ENCODE data around the gene ZNF205. TPM values are rescaled to one million over a fixed set of nuclear protein-coding genes. Genes with fewer than 3 reads are reported as not detected.

The ZNF205 gene
- total and polyA plus RNA-seq, 10 of the 15 experiments (the other 5 are each of a cell fraction or from before 2014, with no cell fraction given) = 0.26 to 1.5 (median 0.78) TPM; not detected in 2

GRCh38 chr16:3115561-3115960 is 3.2 kb downstream of the ZNF205 start (continued):
- TF ChIP-seq NBN (IDR thresholded peaks at IDR 0.05) = no peak

DNA sequence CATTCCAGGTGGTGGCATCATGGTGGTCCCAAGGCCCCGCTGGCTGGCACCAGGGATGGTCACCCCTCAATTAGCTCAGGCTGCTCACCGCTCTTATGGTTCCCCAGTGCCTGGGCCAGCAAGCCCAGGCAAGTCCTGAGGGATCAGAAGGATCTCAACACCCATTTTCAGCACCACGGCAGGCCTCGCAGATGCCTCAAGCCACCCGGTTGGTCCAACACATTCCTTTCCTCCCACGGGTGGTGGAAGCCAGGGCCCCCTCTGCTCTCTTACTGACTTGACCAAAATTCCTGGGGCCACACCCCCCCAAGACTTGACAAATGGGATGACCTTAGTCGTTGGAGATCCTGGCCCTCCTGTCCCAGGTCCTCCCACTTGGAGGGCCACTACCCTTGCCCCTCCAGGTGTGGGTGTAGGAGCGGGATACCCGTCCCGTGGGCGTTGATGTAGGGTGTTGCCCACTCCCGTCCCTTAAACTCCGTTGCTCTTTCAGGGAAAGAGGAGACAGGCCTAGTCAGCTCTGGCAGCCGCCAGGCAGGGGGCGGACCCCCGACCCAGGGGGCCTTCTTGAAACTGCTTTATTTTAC is 5.9 kb downstream of the ZNF205 start:
- no peak overlapping the region for H3K4me3 ChIP-seq
- intact Hi-C loops (cut with micrococcal nuclease; ENCODE audit: unreplicated experiment) (no loop called here), in situ Hi-C loops (cut with MboI) (no loop called here)
- BruUV-seq (replicated peaks) = no TSS peak
- 44% methylated on average over 16 of the region's 16 CpGs for WGBS (ENCODE audit: insufficient coverage, insufficient replicate concordance, low lambda C conversion rate, missing lambda C conversion rate)
- H3K27me3 ChIP-seq (replicated peaks in 1 of 2; ENCODE audit: control insufficient read depth in 2 of 2, insufficient read depth in 2 of 2, low read length in 1 of 2) = no peaks in the 10 kb centered on the region
- ChIA-PET RAD21 (ENCODE audit: unreplicated experiment) (no interaction called here), CTCF (interaction anchor here (1.6 to 5.6 kb wide), 2 partner anchors 10 to 18 kb away, joined by 5 to 41 read pairs; no protein-coding TSS in a partner anchor), SMC1A (ENCODE audit: uncharacterized antibody, unreplicated experiment) (interaction anchor here (1.6 kb wide), 1 partner anchor 12 kb away, joined by 8 read pairs; no protein-coding TSS in a partner anchor), POLR2A (interaction anchor here (0.6 to 1.9 kb wide), 3 partner anchors 10 to 1179 kb away, joined by 3 to 13 read pairs (median 3); no protein-coding TSS in a partner anchor)
- H3K4me2 ChIP-seq (ENCODE audit: control insufficient read depth, insufficient read depth) = no peak overlapping the region
- no peaks in the 10 kb centered on the region for H3K9me3 ChIP-seq (replicated peaks; ENCODE audit: control insufficient read depth, insufficient read depth, low read length)
- no peaks in the 10 kb centered on the region for H3K79me2 ChIP-seq (ENCODE audit: control insufficient read depth, insufficient read depth, low read length)
- ATAC-seq = no peak
- TF ChIP-seq EGR1 (IDR thresholded peaks at IDR 0.05; ENCODE audit: borderline replicate concordance in 1 of 2, low read depth in 2 of 2, low read length in 2 of 2) = no peak
- TF ChIP-seq ZNF207 (IDR thresholded peaks at IDR 0.05; ENCODE audit: borderline replicate concordance) = no peak
- no peak for TF ChIP-seq SMAD1 (IDR thresholded peaks at IDR 0.05; ENCODE audit: low read depth, partially characterized antibody)
- TF ChIP-seq ZSCAN29 (IDR thresholded peaks at IDR 0.05) = no peak
- TF ChIP-seq YBX1 (IDR thresholded peaks at IDR 0.05) = no peak
- TF ChIP-seq HCFC1 (IDR thresholded peaks at IDR 0.05; ENCODE audit: low read length) = no peak
- TF ChIP-seq MTA3 (IDR thresholded peaks at IDR 0.05; ENCODE audit: borderline replicate concordance, low read length) = no peak
- DNase-seq (ENCODE audit: low read depth, low spot score) = no peak
- H3K9ac ChIP-seq (ENCODE audit: control insufficient read depth, insufficient read depth, low read length) = no peak overlapping the region
- H3K27ac ChIP-seq (ENCODE audit: control insufficient read depth, insufficient read depth) = no peak overlapping the region
- peaks cover 2% of the 10 kb centered on the region for H3K4me1 ChIP-seq (ENCODE audit: control insufficient read depth, insufficient read depth, low read length)
- no peak for FAIRE-seq
- no peak overlapping the region for H2AFZ ChIP-seq (ENCODE audit: control insufficient read depth, low read depth, low read length)
- H4K20me1 ChIP-seq (ENCODE audit: control insufficient read depth, insufficient read depth) = no peaks in the 10 kb centered on the region
- H3K36me3 ChIP-seq (ENCODE audit: control insufficient read depth in 2 of 2, insufficient read depth in 2 of 2, low read length in 1 of 2) = no peaks in the 10 kb centered on the region

All from GM12878 (cell line).